Liver (tissue), 9 donors: Measurements from ENCODE around the gene SMOC2. TPM values are rescaled to one million over a fixed set of nuclear protein-coding genes. Genes with fewer than 3 reads are reported as not detected.

Experiments used
- DNase-seq: peaks from one replicate; pipeline ENCODE4 v3.0.0-alpha.2; 2017; ENCODE audit warnings: low spot score
- H3K27ac ChIP-seq, 2 donors: one replicate each; pipeline ENCODE4 v1.7.0; 2013; ENCODE audit warnings: inconsistent platforms in 2 of 2, low read length in 2 of 2, control low read depth in 1 of 2, low read depth in 1 of 2, mild to moderate bottlenecking in 1 of 2
- H3K27me3 ChIP-seq, 4 donors: one replicate each; pipeline versions ENCODE4 v1.6.1 to v1.7.0; 2013; ENCODE audit warnings: low read length in 3 of 4, inconsistent platforms in 1 of 4, mild to moderate bottlenecking in 1 of 4, moderate library complexity in 1 of 4; ENCODE audit not compliant: control insufficient read depth in 4 of 4, insufficient read depth in 4 of 4
- H3K36me3 ChIP-seq, 4 donors: one replicate each; pipeline versions ENCODE4 v1.6.1 to v1.7.0; 2013; ENCODE audit warnings: low read length in 3 of 4, mild to moderate bottlenecking in 3 of 4, low read depth in 1 of 4, moderate library complexity in 1 of 4; ENCODE audit not compliant: control insufficient read depth in 4 of 4, insufficient read depth in 3 of 4
- H3K4me1 ChIP-seq, 4 donors: one replicate each; pipeline versions ENCODE4 v1.6.1 to v1.7.0; 2013; ENCODE audit warnings: low read length in 3 of 4, mild to moderate bottlenecking in 3 of 4, moderate library complexity in 1 of 4; ENCODE audit not compliant: control insufficient read depth in 4 of 4, insufficient read depth in 4 of 4
- H3K4me3 ChIP-seq, 3 donors: one replicate each; pipeline versions ENCODE4 v1.6.1 to v1.7.0; 2013; ENCODE audit warnings: low read length in 3 of 3, control low read depth in 1 of 3, low read depth in 1 of 3, mild to moderate bottlenecking in 1 of 3
- H3K9ac ChIP-seq, 2 donors: one replicate each; pipeline ENCODE4 v1.7.0; 2013; ENCODE audit warnings: low read length in 2 of 2, mild to moderate bottlenecking in 2 of 2, moderate library complexity in 2 of 2, control low read depth in 1 of 2, low read depth in 1 of 2
- H3K9me3 ChIP-seq, 4 donors: one replicate each; pipeline versions ENCODE4 v1.6.1 to v1.7.0; 2013; ENCODE audit warnings: low read length in 3 of 4; ENCODE audit not compliant: control insufficient read depth in 4 of 4
- EGR1 ChIP-seq, 2 donors: IDR thresholded peaks; 2 replicates each; pipeline ENCODE4 v1.6.1; 2016 to 2018; ENCODE audit warnings: antibody characterized with exemption in 2 of 2, low read depth in 2 of 2
- FOXA1 ChIP-seq: IDR thresholded peaks from 2 replicates; pipeline ENCODE4 v1.6.1; 2016; ENCODE audit warnings: antibody characterized with exemption
- FOXA2 ChIP-seq: IDR thresholded peaks from 2 replicates; pipeline ENCODE4 v1.6.1; 2016; ENCODE audit warnings: antibody characterized with exemption
- GABPA ChIP-seq, 2 donors: IDR thresholded peaks in 1 of 2; conservative IDR thresholded peaks in 1 of 2; 2 replicates each; pipeline ENCODE4 v1.6.1; 2016; ENCODE audit warnings: antibody characterized with exemption in 2 of 2, mild to moderate bottlenecking in 1 of 2, moderate library complexity in 1 of 2
- HNF4A ChIP-seq, 2 donors: conservative IDR thresholded peaks; 2 replicates each; pipeline ENCODE4 v1.6.1; 2016; ENCODE audit warnings: antibody characterized with exemption in 2 of 2, mild to moderate bottlenecking in 2 of 2
- HNF4G ChIP-seq: IDR thresholded peaks from 2 replicates; pipeline ENCODE4 v1.6.1; 2016; ENCODE audit warnings: antibody characterized with exemption
- JUND ChIP-seq, 2 donors: IDR thresholded peaks; 2 replicates each; pipeline ENCODE4 v1.6.1; 2016; ENCODE audit warnings: antibody characterized with exemption in 2 of 2
- NR2F2 ChIP-seq: IDR thresholded peaks from 2 replicates; pipeline ENCODE4 v1.6.1; 2016; ENCODE audit warnings: antibody characterized with exemption
- RAD21 ChIP-seq, 2 donors: IDR thresholded peaks; 2 replicates each; pipeline ENCODE4 v1.6.1; 2016; ENCODE audit warnings: antibody characterized with exemption in 2 of 2, mild to moderate bottlenecking in 2 of 2
- RXRA ChIP-seq, 2 donors: IDR thresholded peaks; 2 replicates each; pipeline ENCODE4 v1.6.1; 2017 to 2018; ENCODE audit warnings: antibody characterized with exemption in 2 of 2, mild to moderate bottlenecking in 1 of 2
- SP1 ChIP-seq: IDR thresholded peaks from 2 replicates; pipeline ENCODE4 v1.6.1; 2018; ENCODE audit warnings: antibody characterized with exemption, mild to moderate bottlenecking
- TAF1 ChIP-seq: conservative IDR thresholded peaks from 2 replicates; pipeline ENCODE4 v1.6.1; 2016; ENCODE audit warnings: antibody characterized with exemption, mild to moderate bottlenecking
- YY1 ChIP-seq: IDR thresholded peaks from 2 replicates; pipeline ENCODE4 v1.6.1; 2016; ENCODE audit warnings: antibody characterized with exemption, mild to moderate bottlenecking
- whole genome bisulfite sequencing: extraction: QIAGEN DNeasy Blood & Tissue Kit; methylation state at CpG from one replicate; pipeline ENCODE4 v1.1.7; 2013; 5-methylcytosine and 5-hydroxymethylcytosine counted together
- polyA plus RNA-seq, 2 donors: library from polyadenylated mRNA; stranded (reverse) in 1 of 2; unstranded in 1 of 2; fragments of 200-250 nt in 1 of 2; fragments of >200 nt in 1 of 2; fragmentation: Nextera tagmentation in 1 of 2; extraction: Ambion mirVana in 1 of 2; gene quantifications; one replicate each; pipeline versions ENCODE4 v1.2.1 to v1.2.3, GENCODE V29; 2013 to 2015
- total RNA-seq, 2 donors: library from RNA; depleted of rRNA; stranded (reverse); fragments of >200 nt; gene quantifications; one replicate each; pipeline ENCODE4 v1.2.3, GENCODE V29; 2014
- TF ChIP-seq, protein P1 (sequence below): IDR thresholded peaks from 2 replicates; pipeline ENCODE4 v1.6.1; 2016; ENCODE audit warnings: antibody characterized with exemption
- TF ChIP-seq, protein P2 (sequence below): IDR thresholded peaks from 2 replicates; pipeline ENCODE4 v1.6.1; 2016; ENCODE audit warnings: antibody characterized with exemption, mild to moderate bottlenecking
- TF ChIP-seq, protein P3 (sequence below): fragments of 150-350 bp; IDR thresholded peaks from 2 replicates; pipeline ENCODE4 v1.5.1; 2017; ENCODE audit warnings: improper control_type of control experiment, low read depth, low read length; ENCODE audit not compliant: missing input control
- TF ChIP-seq, protein P4 (sequence below): IDR thresholded peaks from 2 replicates; pipeline ENCODE4 v1.6.1; 2016; ENCODE audit warnings: antibody characterized with exemption
- donor health status: healthy.
- donor health status: healthy.
- donor health status: healthy.
- donor health status: healthy.
- donor health status: healthy.

Gene SMOC2
- total and polyA plus RNA-seq, 4 donors, result 0.23 to 1.9 (median 1.1) TPM

DNA sequence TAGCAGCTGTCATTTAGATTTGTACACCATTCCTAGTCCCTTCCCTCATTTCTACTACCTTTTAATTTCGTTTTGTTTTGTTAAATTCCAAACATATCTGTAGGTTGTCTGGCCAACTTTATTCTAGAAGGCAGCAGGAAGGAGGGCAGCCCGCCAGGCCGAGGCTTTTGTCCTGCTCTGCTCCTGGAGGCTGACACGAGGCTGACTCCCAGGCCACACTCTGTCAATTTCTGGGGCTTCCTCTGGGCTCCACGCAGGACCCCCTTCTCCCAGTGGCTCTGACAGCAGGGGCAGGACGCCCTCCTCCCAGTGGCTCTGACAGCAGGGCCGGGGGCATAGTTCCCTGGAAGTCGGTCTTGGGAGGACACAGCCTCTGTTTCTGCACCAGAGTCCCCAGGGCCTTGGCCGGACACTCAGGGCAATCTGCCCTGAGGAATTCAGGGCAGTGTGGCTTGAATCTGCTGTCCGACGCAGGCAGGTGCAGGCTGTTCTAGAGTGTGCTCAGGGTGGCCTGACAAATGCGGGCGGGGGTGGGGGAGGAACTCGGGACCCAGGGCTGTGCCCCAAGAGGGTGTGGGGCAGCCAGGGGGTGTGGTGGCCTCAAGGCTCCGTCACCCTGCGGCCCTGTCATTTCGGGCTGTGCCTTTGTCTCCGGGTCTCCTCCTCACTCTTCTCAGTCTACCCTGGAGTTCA, 11.8 kb downstream of the SMOC2 start:
- no peaks in the 10 kb centered on the region for H3K36me3 ChIP-seq

More for the DNA sequence above, 11.8 kb downstream of the SMOC2 start:
- Histone ChIP-seq H3K9ac (no peak overlapping the region), H3K27ac (no peak overlapping the region), H3K4me1 (no peaks in the 10 kb centered on the region), H3K9me3 (no peaks in the 10 kb centered on the region), H3K27me3 (peaks cover 0 to 5% (median 0%) of the 10 kb centered on the region in 4 donors), H3K4me3 (no peak overlapping the region)
- DNase-seq, result no peak
- TF ChIP-seq RAD21 (IDR thresholded peaks at IDR 0.05) (no peak), FOXA2 (no peak), HNF4G (no peak), FOXA1 (no peak), YY1 (no peak), GABPA (IDR thresholded peaks at IDR 0.05 in 1 of 2, conservative IDR thresholded peaks at IDR 0.05 in 1 of 2) (no peak), RXRA (IDR thresholded peaks at IDR 0.05) (no peak), EGR1 (IDR thresholded peaks at IDR 0.05; ENCODE audit: low read depth in 2 of 2) (no peak), TAF1 (no peak), NR2F2 (no peak), HNF4A (conservative IDR thresholded peaks at IDR 0.05) (no peak), JUND (IDR thresholded peaks at IDR 0.05) (no peak), SP1 (no peak)
- TF ChIP-seq, protein P1, sequence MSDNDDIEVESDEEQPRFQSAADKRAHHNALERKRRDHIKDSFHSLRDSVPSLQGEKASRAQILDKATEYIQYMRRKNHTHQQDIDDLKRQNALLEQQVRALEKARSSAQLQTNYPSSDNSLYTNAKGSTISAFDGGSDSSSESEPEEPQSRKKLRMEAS, result no peak
- TF ChIP-seq, protein P2, sequence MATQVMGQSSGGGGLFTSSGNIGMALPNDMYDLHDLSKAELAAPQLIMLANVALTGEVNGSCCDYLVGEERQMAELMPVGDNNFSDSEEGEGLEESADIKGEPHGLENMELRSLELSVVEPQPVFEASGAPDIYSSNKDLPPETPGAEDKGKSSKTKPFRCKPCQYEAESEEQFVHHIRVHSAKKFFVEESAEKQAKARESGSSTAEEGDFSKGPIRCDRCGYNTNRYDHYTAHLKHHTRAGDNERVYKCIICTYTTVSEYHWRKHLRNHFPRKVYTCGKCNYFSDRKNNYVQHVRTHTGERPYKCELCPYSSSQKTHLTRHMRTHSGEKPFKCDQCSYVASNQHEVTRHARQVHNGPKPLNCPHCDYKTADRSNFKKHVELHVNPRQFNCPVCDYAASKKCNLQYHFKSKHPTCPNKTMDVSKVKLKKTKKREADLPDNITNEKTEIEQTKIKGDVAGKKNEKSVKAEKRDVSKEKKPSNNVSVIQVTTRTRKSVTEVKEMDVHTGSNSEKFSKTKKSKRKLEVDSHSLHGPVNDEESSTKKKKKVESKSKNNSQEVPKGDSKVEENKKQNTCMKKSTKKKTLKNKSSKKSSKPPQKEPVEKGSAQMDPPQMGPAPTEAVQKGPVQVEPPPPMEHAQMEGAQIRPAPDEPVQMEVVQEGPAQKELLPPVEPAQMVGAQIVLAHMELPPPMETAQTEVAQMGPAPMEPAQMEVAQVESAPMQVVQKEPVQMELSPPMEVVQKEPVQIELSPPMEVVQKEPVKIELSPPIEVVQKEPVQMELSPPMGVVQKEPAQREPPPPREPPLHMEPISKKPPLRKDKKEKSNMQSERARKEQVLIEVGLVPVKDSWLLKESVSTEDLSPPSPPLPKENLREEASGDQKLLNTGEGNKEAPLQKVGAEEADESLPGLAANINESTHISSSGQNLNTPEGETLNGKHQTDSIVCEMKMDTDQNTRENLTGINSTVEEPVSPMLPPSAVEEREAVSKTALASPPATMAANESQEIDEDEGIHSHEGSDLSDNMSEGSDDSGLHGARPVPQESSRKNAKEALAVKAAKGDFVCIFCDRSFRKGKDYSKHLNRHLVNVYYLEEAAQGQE, result no peak
- TF ChIP-seq, protein P3, sequence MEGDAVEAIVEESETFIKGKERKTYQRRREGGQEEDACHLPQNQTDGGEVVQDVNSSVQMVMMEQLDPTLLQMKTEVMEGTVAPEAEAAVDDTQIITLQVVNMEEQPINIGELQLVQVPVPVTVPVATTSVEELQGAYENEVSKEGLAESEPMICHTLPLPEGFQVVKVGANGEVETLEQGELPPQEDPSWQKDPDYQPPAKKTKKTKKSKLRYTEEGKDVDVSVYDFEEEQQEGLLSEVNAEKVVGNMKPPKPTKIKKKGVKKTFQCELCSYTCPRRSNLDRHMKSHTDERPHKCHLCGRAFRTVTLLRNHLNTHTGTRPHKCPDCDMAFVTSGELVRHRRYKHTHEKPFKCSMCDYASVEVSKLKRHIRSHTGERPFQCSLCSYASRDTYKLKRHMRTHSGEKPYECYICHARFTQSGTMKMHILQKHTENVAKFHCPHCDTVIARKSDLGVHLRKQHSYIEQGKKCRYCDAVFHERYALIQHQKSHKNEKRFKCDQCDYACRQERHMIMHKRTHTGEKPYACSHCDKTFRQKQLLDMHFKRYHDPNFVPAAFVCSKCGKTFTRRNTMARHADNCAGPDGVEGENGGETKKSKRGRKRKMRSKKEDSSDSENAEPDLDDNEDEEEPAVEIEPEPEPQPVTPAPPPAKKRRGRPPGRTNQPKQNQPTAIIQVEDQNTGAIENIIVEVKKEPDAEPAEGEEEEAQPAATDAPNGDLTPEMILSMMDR, result no peak
- TF ChIP-seq, protein P4, sequence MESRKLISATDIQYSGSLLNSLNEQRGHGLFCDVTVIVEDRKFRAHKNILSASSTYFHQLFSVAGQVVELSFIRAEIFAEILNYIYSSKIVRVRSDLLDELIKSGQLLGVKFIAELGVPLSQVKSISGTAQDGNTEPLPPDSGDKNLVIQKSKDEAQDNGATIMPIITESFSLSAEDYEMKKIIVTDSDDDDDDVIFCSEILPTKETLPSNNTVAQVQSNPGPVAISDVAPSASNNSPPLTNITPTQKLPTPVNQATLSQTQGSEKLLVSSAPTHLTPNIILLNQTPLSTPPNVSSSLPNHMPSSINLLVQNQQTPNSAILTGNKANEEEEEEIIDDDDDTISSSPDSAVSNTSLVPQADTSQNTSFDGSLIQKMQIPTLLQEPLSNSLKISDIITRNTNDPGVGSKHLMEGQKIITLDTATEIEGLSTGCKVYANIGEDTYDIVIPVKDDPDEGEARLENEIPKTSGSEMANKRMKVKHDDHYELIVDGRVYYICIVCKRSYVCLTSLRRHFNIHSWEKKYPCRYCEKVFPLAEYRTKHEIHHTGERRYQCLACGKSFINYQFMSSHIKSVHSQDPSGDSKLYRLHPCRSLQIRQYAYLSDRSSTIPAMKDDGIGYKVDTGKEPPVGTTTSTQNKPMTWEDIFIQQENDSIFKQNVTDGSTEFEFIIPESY, result no peak
- 65% methylated on average over 18 of the region's 18 CpGs for WGBS
